Naive thymus-derived CD4-positive, alpha-beta T cell (primary cell): ENCODE measurements around the gene KRT10. TPM values are rescaled to one million over a fixed set of nuclear protein-coding genes. Genes with fewer than 3 reads are reported as not detected.

Experiments used
- ATAC-seq: fragments of 150-1000 bp; cut with Tn5 transposase; 2 replicates; pipeline ENCODE4 v1.10.0; 2021; ENCODE audit warnings: mild to moderate bottlenecking, moderate library complexity
- CTCF ChIA-PET: fragments of 350-600 bp; sonication (Branson Sonifier 250); formaldehyde crosslinking; loops from one replicate; lab custom pipeline; 2021; ENCODE audit warnings: antibody characterized with exemption; lab: Charles Lee
- POLR2A ChIA-PET: fragments of 350-600 bp; sonication (Branson Sonifier 250); formaldehyde crosslinking; loops from one replicate; lab custom pipeline; 2021; ENCODE audit warnings: antibody characterized with exemption, inconsistent platforms; lab: Charles Lee
- DNase-seq, 9 donors: peaks; one replicate each; pipeline versions ENCODE4 v3.0.0 to v3.0.0-alpha.2; 2020 to 2022; ENCODE audit warnings: mixed read lengths in 1 of 9
- H3K27ac ChIP-seq: one replicate; pipeline ENCODE4 v1.7.0; 2013; ENCODE audit warnings: mild to moderate bottlenecking, low read depth, low read length, moderate library complexity
- H3K27me3 ChIP-seq, 2 donors: one replicate each; pipeline ENCODE4 v1.7.0; 2013; ENCODE audit warnings: low read length in 2 of 2, mild to moderate bottlenecking in 2 of 2, moderate library complexity in 2 of 2; ENCODE audit not compliant: control insufficient read depth in 2 of 2, insufficient read depth in 2 of 2
- H3K36me3 ChIP-seq, 3 experiments: 1 replicate in 2 of 3; 2 replicates in 1 of 3; pipeline ENCODE4 v1.7.0; 2013; ENCODE audit warnings: low read length in 3 of 3, mild to moderate bottlenecking in 3 of 3, moderate library complexity in 1 of 3; ENCODE audit not compliant: insufficient read depth in 3 of 3, control insufficient read depth in 2 of 3
- H3K4me1 ChIP-seq, 2 donors: one replicate each; pipeline ENCODE4 v1.7.0; 2013; ENCODE audit warnings: low read length in 2 of 2, mild to moderate bottlenecking in 2 of 2, moderate library complexity in 1 of 2; ENCODE audit not compliant: control insufficient read depth in 2 of 2, insufficient read depth in 2 of 2
- H3K4me3 ChIP-seq: 2 replicates; pipeline ENCODE4 v1.7.0; 2013; ENCODE audit warnings: mild to moderate bottlenecking, low read length
- H3K9me3 ChIP-seq, 3 experiments: 1 replicate in 2 of 3; 2 replicates in 1 of 3; pipeline ENCODE4 v1.7.0; 2013; ENCODE audit warnings: low read length in 3 of 3; ENCODE audit not compliant: control insufficient read depth in 2 of 3
- H3K27ac Mint-ChIP-seq, 9 donors: one replicate each; pipeline ENCODE4 v1.8.0; 2020 to 2022; ENCODE audit warnings: mixed read lengths in 9 of 9, mild to moderate bottlenecking in 8 of 9, moderate library complexity in 5 of 9, inconsistent platforms in 2 of 9
- H3K27me3 Mint-ChIP-seq, 5 donors: one replicate each; pipeline ENCODE4 v1.8.0; 2021 to 2022; ENCODE audit warnings: mixed read lengths in 5 of 5, mild to moderate bottlenecking in 1 of 5
- H3K36me3 Mint-ChIP-seq, 5 donors: one replicate each; pipeline ENCODE4 v1.8.0; 2020 to 2022; ENCODE audit warnings: mixed read lengths in 5 of 5, mild to moderate bottlenecking in 3 of 5, inconsistent platforms in 1 of 5
- H3K4me1 Mint-ChIP-seq, 7 donors: one replicate each; pipeline ENCODE4 v1.8.0; 2020 to 2022; ENCODE audit warnings: mixed read lengths in 7 of 7, mild to moderate bottlenecking in 3 of 7, inconsistent platforms in 1 of 7
- H3K4me3 Mint-ChIP-seq, 10 donors: one replicate each; pipeline ENCODE4 v1.8.0; 2020 to 2022; ENCODE audit warnings: mild to moderate bottlenecking in 10 of 10, mixed read lengths in 10 of 10, moderate library complexity in 6 of 10, inconsistent platforms in 2 of 10
- H3K9me3 Mint-ChIP-seq, 11 donors: one replicate each; pipeline ENCODE4 v1.8.0; 2020 to 2022; ENCODE audit warnings: mixed read lengths in 11 of 11, mild to moderate bottlenecking in 4 of 11, inconsistent platforms in 1 of 11, moderate library complexity in 1 of 11
- intact Hi-C, 2 donors: fragments of 100-400 bp; cut with micrococcal nuclease; formaldehyde crosslinking; loops; one replicate each; pipeline ENCODE4 v1.15.1; 2023
- polyA plus RNA-seq, 2 donors: library from polyadenylated mRNA; unstranded; fragments of 300-500 nt; fragmentation: Illumina TruSeq; gene quantifications; one replicate each; pipeline ENCODE4 v1.2.3, GENCODE V29; 2021
- total RNA-seq, 6 experiments: library from RNA in 5 of 6; stranded (reverse) in 5 of 6; gene quantifications; 1 replicate in 5 of 6; 2 replicates in 1 of 6; pipeline ENCODE4 v1.2.3 and lab custom pipeline; 2021 to 2026

Gene KRT10
- total and polyA plus RNA-seq, 7 experiments from 2014 or later, result 23.8 to 189 (median 36.9) TPM

DNA sequence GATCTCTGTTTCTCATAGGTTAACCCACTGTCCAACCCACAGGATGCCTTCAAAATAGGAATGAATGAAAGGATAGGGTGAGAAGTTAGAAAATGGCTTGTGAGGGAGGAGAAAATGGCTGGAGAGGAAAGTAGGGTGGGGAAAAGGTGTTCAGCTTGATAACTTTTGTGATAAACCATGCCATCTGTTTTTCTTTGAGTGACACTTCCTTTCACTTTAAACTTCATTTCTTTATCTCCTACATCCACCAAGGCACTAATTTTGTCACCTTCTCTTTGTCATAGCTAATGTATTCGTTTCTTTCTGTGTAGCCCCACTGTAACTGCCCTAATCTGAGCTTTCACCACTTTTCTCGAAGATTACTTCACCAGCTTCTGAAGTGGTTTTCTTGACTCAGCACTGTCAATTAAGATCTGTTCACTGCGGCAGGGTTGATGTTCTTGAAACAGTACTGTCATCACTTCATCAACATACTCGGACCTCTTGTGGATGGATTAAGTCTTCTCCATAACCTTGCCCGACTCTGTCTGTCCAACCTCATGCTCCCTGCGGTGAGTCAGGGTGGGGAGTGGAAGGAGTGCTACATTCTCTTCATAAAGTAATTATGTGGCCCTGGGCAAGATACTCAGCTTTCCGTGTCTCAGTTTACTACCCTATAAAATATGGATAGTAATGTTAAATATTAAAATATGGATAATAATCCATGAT is 5.5 kb upstream of the KRT10 start:
- Mint-ChIP-seq H3K9me3 (peaks cover 0 to 5% (median 0%) of the 10 kb centered on the region in 11 donors), H3K36me3 (peaks cover 0 to 39% (median 25%) of the 10 kb centered on the region in 5 donors), H3K27me3 (peaks cover 5 to 24% (median 10%) of the 10 kb centered on the region in 5 donors), H3K4me1 (peaks cover 7 to 19% (median 13%) of the 10 kb centered on the region in 7 donors), H3K4me3 (peak overlapping the region in 2 of 10 donors; percentile 10 to 39), H3K27ac (peak overlapping the region in 1 of 9 donors; percentile 57)
- ChIA-PET POLR2A (interaction anchor here (0.7 to 0.9 kb wide), 2 partner anchors 9 to 17 kb away, joined by 3 to 4 read pairs; no protein-coding TSS in a partner anchor), CTCF (no interaction called here)
- no peaks in the 10 kb centered on the region for H3K4me1 ChIP-seq
- no peak overlapping the region for H3K27ac ChIP-seq
- ATAC-seq (no peak), DNase-seq (no peak)
- intact Hi-C loops, result no loop called here
- no peak overlapping the region for H3K4me3 ChIP-seq
- H3K9me3 ChIP-seq, result no peaks in the 10 kb centered on the region
- H3K36me3 ChIP-seq, result no peaks in the 10 kb centered on the region
- H3K27me3 ChIP-seq, result no peaks in the 10 kb centered on the region

GRCh38 chr17:40825599-40825998 is 3.2 kb upstream of the KRT10 start:
- H3K27ac Mint-ChIP-seq, result no peak overlapping the region
- POLR2A ChIA-PET, result no interaction called here

GRCh38 chr17:40824015-40824832 is 1.8 kb upstream of the KRT10 start:
- no peak overlapping the region for H3K27ac Mint-ChIP-seq
- POLR2A ChIA-PET, result no interaction called here
- peaks cover 7 to 11% of the 10 kb centered on the region in 2 donors for H3K4me1 ChIP-seq
- H3K27ac ChIP-seq, result no peak overlapping the region
- H3K36me3 Mint-ChIP-seq, result peaks cover 0 to 43% (median 33%) of the 10 kb centered on the region in 5 donors
- ATAC-seq, result no peak
- H3K4me3 Mint-ChIP-seq, result no peak overlapping the region
- H3K9me3 ChIP-seq, result no peaks in the 10 kb centered on the region
- peaks cover 17 to 32% (median 25%) of the 10 kb centered on the region in 7 donors for H3K4me1 Mint-ChIP-seq
- H3K9me3 Mint-ChIP-seq, result peaks cover 0 to 10% (median 0%) of the 10 kb centered on the region in 11 donors
- CTCF ChIA-PET, result interaction anchor here (0.6 to 0.7 kb wide), 3 partner anchors 14 to 1190 kb away, joined by 3 to 5 read pairs (median 3); no protein-coding TSS in a partner anchor
- intact Hi-C loops, result no loop called here
- no peak for DNase-seq
- no peaks in the 10 kb centered on the region for H3K36me3 ChIP-seq
- H3K27me3 Mint-ChIP-seq, result peaks cover 7 to 24% (median 13%) of the 10 kb centered on the region in 5 donors
- H3K4me3 ChIP-seq, result no peak overlapping the region
- no peaks in the 10 kb centered on the region for H3K27me3 ChIP-seq

More at GRCh38 chr17:40825599-40825998, 3.2 kb upstream of the KRT10 start:
- H3K4me1 ChIP-seq, result no peaks in the 10 kb centered on the region
- Mint-ChIP-seq H3K4me1 (peaks cover 9 to 19% (median 13%) of the 10 kb centered on the region in 7 donors), H3K9me3 (peaks cover 0 to 5% (median 0%) of the 10 kb centered on the region in 11 donors), H3K4me3 (no peak overlapping the region), H3K27me3 (peaks cover 7 to 24% (median 13%) of the 10 kb centered on the region in 5 donors), H3K36me3 (peaks cover 0 to 47% (median 36%) of the 10 kb centered on the region in 5 donors)
- no peaks in the 10 kb centered on the region for H3K36me3 ChIP-seq
- H3K27me3 ChIP-seq, result no peaks in the 10 kb centered on the region
- intact Hi-C loops, result no loop called here
- no peak overlapping the region for H3K27ac ChIP-seq
- CTCF ChIA-PET, result no interaction called here
- ATAC-seq, result no peak
- H3K9me3 ChIP-seq, result no peaks in the 10 kb centered on the region
- H3K4me3 ChIP-seq, result no peak overlapping the region
- DNase-seq, result no peak

DNA sequence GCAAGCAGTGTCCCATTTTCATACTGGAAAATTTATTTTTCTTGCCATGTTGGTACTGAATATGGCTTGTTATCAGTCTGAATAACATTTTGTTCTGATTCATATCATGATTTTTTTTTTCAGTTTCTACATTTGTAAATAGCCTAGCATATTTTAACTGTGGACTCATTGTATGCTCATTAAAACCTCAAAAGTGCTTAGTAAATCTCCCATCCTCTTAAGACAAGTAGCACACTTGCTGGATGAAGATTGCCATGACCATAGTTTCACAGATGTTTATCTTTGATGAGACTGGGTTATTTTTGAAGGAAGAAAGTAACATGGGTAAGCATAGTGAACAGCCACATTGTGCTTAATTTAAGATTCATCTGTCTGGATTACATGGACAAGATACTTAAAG is 878 bp downstream of the KRT10 start:
- H3K4me1 ChIP-seq, result peaks cover 9 to 13% of the 10 kb centered on the region in 2 donors
- peaks cover 0 to 6% (median 4%) of the 10 kb centered on the region in 3 experiments for H3K36me3 ChIP-seq
- CTCF ChIA-PET, result interaction anchor here (1.2 kb wide), 1 partner anchor 841 kb away, joined by 3 read pairs; no protein-coding TSS in a partner anchor
- no peak overlapping the region for H3K4me3 ChIP-seq
- peaks cover 0 to 14% (median 4%) of the 10 kb centered on the region in 11 donors for H3K9me3 Mint-ChIP-seq
- intact Hi-C loops, result no loop called here
- no peak for DNase-seq
- peaks cover 7 to 21% (median 13%) of the 10 kb centered on the region in 5 donors for H3K27me3 Mint-ChIP-seq
- POLR2A ChIA-PET, result interaction anchor here (0.8 to 1.1 kb wide), 4 partner anchors 11 to 869 kb away, joined by 3 to 4 read pairs (median 4); partner anchors contain the start of gene EIF1
- H3K27me3 ChIP-seq, result no peaks in the 10 kb centered on the region
- H3K4me3 Mint-ChIP-seq, result no peak overlapping the region
- no peak overlapping the region for H3K27ac Mint-ChIP-seq
- no peaks in the 10 kb centered on the region for H3K9me3 ChIP-seq
- no peak for ATAC-seq
- peaks cover 17 to 43% (median 37%) of the 10 kb centered on the region in 7 donors for H3K4me1 Mint-ChIP-seq
- H3K36me3 Mint-ChIP-seq, result peaks cover 7 to 47% (median 44%) of the 10 kb centered on the region in 5 donors
- no peak overlapping the region for H3K27ac ChIP-seq

DNA sequence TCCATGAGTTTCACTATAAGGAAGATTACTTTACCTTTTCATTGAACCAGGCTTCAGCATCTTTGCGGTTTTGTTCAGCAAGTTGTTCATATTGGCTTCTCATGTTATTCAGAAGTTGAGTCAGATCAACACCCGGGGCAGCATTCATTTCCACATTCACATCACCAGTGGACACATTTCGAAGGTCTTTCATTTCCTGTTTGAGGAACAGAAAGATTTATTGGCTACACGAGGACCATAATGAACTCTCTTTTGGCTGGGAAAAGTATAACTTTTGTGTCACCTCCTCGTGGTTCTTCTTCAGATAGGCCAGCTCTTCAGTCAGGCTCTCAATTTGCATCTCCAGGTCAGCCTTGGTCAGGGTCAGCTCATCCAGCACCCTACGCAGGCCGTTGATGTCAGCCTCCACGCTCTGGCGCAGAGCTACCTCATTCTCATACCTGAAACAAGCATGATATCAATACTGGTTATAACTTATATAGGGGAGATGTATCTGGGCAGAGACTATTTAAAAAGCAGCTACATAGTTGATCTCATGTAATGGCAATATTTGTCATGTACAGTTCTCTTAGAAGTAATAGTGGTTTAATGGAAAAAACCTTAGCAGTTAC is 2.1 kb downstream of the KRT10 start:
- no peak for ATAC-seq
- peak overlapping the region in 5 of 9 donors; percentile 4 to 74 (median 59) for H3K27ac Mint-ChIP-seq
- Histone ChIP-seq H3K27me3 (no peaks in the 10 kb centered on the region), H3K36me3 (peaks cover 0 to 6% (median 4%) of the 10 kb centered on the region in 3 experiments), H3K4me3 (no peak overlapping the region), H3K27ac (no peak overlapping the region), H3K9me3 (no peaks in the 10 kb centered on the region), H3K4me1 (peaks cover 9 to 13% of the 10 kb centered on the region in 2 donors)
- peaks cover 7 to 43% (median 36%) of the 10 kb centered on the region in 5 donors for H3K36me3 Mint-ChIP-seq
- intact Hi-C loops, result no loop called here
- H3K27me3 Mint-ChIP-seq, result peaks cover 7 to 15% (median 8%) of the 10 kb centered on the region in 5 donors
- no peak for DNase-seq
- H3K4me3 Mint-ChIP-seq, result peak overlapping the region; percentile 29 to 98 (median 82)
- peaks cover 0 to 15% (median 4%) of the 10 kb centered on the region in 11 donors for H3K9me3 Mint-ChIP-seq
- peaks cover 16 to 38% (median 31%) of the 10 kb centered on the region in 7 donors for H3K4me1 Mint-ChIP-seq
- CTCF ChIA-PET, result no interaction called here
- POLR2A ChIA-PET, result interaction anchor here (0.7 to 2.2 kb wide), 8 partner anchors 7 to 869 kb away, joined by 3 to 41 read pairs (median 3); partner anchors contain the start of gene EIF1
